Measurements from ENCODE around the gene AGBL4.

DNA sequence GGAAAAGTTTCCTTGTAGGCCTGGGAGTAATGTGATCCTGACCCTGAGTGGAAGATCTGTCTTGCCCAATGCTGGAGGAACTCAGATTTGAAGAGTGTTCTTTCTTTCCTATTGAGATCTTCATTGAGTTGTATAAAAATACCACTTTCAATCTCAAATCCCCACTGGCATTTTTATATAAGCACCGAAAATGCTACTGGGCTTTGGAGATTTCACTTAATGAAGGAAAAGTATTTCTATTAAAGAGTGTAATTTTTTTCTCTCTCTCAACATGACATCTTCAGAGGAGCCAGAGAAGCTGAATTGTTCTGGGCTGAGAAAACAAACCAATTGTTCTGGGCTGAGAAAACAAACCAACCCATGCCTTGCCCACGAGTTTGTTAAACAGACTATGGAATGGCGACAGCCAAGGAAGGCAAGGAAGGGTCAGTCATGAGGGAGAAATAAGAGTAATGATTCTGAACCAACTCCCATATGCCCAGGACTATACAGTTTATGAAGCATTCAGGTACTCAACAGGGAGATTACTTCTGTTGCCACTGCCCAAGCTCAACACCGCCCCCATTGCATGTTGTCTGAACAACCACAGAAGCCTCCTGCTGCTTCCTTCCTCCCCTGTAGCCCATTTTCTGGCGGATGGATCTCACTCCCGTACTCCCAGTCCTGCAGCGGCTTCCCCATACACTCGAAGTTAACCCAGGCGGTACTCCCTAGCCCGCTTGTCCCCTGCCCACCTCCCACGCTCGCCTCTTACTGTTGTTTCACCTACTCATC is 1350.2 kb downstream of the AGBL4 start:
- no peak for TF ChIP-seq POLR2AphosphoS5 (IDR thresholded peaks at IDR 0.05; ENCODE audit: low read depth, low read length)
- no peak for TF ChIP-seq POLR2A (IDR thresholded peaks at IDR 0.05; ENCODE audit: low read depth, low read length)
- TF ChIP-seq TAF1 (IDR thresholded peaks at IDR 0.05; ENCODE audit: low read depth, low read length), result no peak
- TF ChIP-seq SPI1 (IDR thresholded peaks at IDR 0.05; ENCODE audit: low read depth, low read length), result no peak
- no peak for TF ChIP-seq PAX5 (IDR thresholded peaks at IDR 0.05; ENCODE audit: insufficient read depth, low read length, severe bottlenecking)
- TF ChIP-seq POU2F2 (IDR thresholded peaks at IDR 0.05; ENCODE audit: low read depth, low read length), result no peak
